K562 (cell line): ENCODE data around the gene APIP. TPM values are rescaled to one million over a fixed set of nuclear protein-coding genes. Genes with fewer than 3 reads are reported as not detected.

Experiments used
- ATF4 ChIP-seq: fragments of 450-650 bp; formaldehyde crosslinking; IDR thresholded peaks from 2 replicates; pipeline ENCODE4 v1.4.0; 2022; ENCODE audit warnings: mild to moderate bottlenecking, moderate library complexity
- CHCHD3 ChIP-seq: fragments of 250-450 bp; sonication (Bioruptor Pico); IDR thresholded peaks from 2 replicates; pipeline ENCODE4 v2.1.2; 2022; ENCODE audit warnings: mild to moderate bottlenecking
- HLTF ChIP-seq: fragments of 450-650 bp; IDR thresholded peaks from 2 replicates; pipeline ENCODE4 v1.6.1; 2016
- JUNB ChIP-seq: fragments of 450-650 bp; formaldehyde crosslinking; conservative IDR thresholded peaks from 2 replicates; pipeline ENCODE4 v1.4.0; 2020; ENCODE audit warnings: mild to moderate bottlenecking
- JUND ChIP-seq, 2 experiments: IDR thresholded peaks; 2 replicates in 1 of 2; 3 replicates in 1 of 2; pipeline ENCODE4 v1.6.1; 2011; ENCODE audit warnings: borderline replicate concordance in 2 of 2, low read depth in 2 of 2, low read length in 2 of 2, improper control_type of control experiment in 1 of 2, missing biosample characterization in 1 of 2, missing genetic modification characterization in 1 of 2, missing genetic modification reagents in 1 of 2
- MTA2 ChIP-seq: fragments of 450-650 bp; IDR thresholded peaks from 2 replicates; pipeline ENCODE4 v1.6.1; 2016; ENCODE audit warnings: low read depth
- NFYB ChIP-seq: IDR thresholded peaks from 2 replicates; pipeline ENCODE4 v1.6.1; 2011; ENCODE audit warnings: mild to moderate bottlenecking, moderate library complexity; ENCODE audit not compliant: insufficient read length; ENCODE audit errors: extremely low read depth
- REST ChIP-seq, 2 experiments: fragments of 450-650 bp; formaldehyde crosslinking in 1 of 2; IDR thresholded peaks; 2 replicates each; pipeline versions ENCODE4 v1.4.0 to v1.6.1; 2014 to 2020; ENCODE audit warnings: mild to moderate bottlenecking in 2 of 2, borderline replicate concordance in 1 of 2, low read depth in 1 of 2
- SIN3B ChIP-seq: fragments of 450-650 bp; IDR thresholded peaks from 2 replicates; pipeline ENCODE4 v1.6.1; 2017; ENCODE audit warnings: low read depth, mild to moderate bottlenecking, moderate library complexity
- YY1 ChIP-seq, 3 experiments: IDR thresholded peaks; 2 replicates each; pipeline ENCODE4 v1.6.1; 2011; ENCODE audit warnings: low read length in 2 of 3, mild to moderate bottlenecking in 2 of 3, moderate library complexity in 2 of 3, borderline replicate concordance in 1 of 3, control low read depth in 1 of 3, low read depth in 1 of 3; ENCODE audit not compliant: insufficient read depth in 3 of 3, insufficient replicate concordance in 2 of 3, control insufficient read depth in 1 of 3, insufficient read length in 1 of 3; ENCODE audit errors: extremely low read depth in 1 of 3
- ZHX1 ChIP-seq: fragments of 150-350 bp; conservative IDR thresholded peaks from 2 replicates; pipeline ENCODE4 v1.6.1; 2014; ENCODE audit warnings: low read length
- polyA plus RNA-seq, 8 experiments: library from polyadenylated mRNA; depleted of rRNA in 4 of 8; stranded (reverse) in 5 of 8; unstranded in 3 of 8; fragments of >200 nt; fragmentation: Nextera tagmentation in 2 of 8; fragmentation: Illumina TruSeq in 1 of 8; extraction: Ambion mirVana in 2 of 8; extraction: Trizol in 1 of 8; gene quantifications; 2 replicates each; pipeline versions ENCODE4 v1.2.1 to v1.2.3, GENCODE V29; 2011 to 2014; ENCODE audit warnings: inconsistent platforms in 1 of 8, missing spikeins in 1 of 8
- total RNA-seq, 7 experiments: library from RNA; depleted of rRNA in 6 of 7; stranded (reverse); fragments of >200 nt in 6 of 7; fragmentation: Illumina TruSeq in 2 of 7; extraction: Trizol in 2 of 7; gene quantifications; 2 replicates each; pipeline versions ENCODE4 v1.2.1 to v1.2.3, GENCODE V29; 2011 to 2021; ENCODE audit warnings: low replicate concordance in 1 of 7
- TF ChIP-seq, protein P1 (sequence below), 2 experiments: fragments of 450-650 bp in 1 of 2; sonication (generic) in 1 of 2; formaldehyde crosslinking in 1 of 2; IDR thresholded peaks in 1 of 2; conservative IDR thresholded peaks in 1 of 2; 2 replicates each; pipeline versions ENCODE4 v1.6.1 to v1.8.1; 2016 to 2023; ENCODE audit warnings: mild to moderate bottlenecking in 2 of 2, moderate library complexity in 2 of 2, inconsistent platforms in 1 of 2, missing genetic modification reagents in 1 of 2

Gene APIP
- total and polyA plus RNA-seq, 9 of the 15 experiments (the other 6 are each of a cell fraction or from before 2014, with no cell fraction given) = 63.7 to 110 (median 82.8) TPM

DNA sequence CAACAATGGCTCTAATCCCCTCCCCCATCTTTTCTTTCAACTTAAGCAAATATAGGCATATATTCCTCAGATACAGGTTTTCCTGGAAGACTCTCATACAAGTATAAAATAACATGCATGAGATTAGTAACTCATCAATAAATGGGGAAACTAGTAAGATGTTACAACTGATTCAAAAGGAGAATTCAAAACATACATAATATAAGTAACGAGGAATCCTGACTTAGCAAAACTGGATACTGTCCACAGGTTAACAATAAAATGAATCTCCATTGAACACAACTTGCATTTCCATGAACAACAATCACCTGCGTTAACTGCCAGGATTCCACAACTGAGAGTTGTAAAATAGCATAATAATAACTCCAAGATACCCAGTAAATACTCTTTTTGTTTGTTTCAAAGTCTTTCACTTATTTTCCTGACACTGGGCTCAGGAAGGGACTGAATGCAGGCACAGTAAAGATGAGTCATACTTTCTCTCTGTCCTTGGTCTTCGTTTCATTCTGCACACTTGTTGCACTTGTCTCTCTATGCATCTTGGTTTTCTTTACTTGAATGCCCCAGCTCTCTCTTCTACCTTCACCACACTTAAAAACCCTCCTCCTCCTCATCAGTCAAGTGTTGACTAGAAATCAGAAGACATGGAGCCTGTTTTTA lies 8.1 kb downstream of the APIP start (continued):
- TF ChIP-seq REST (IDR thresholded peaks at IDR 0.05; ENCODE audit: borderline replicate concordance) = peak; percentile 17; the same call in 1 of the 2 replicates
- no peak for TF ChIP-seq REST (CRISPR knock-in tag; IDR thresholded peaks at IDR 0.05; ENCODE audit: low read depth)
- TF ChIP-seq JUND (IDR thresholded peaks at IDR 0.05; ENCODE audit: borderline replicate concordance, low read depth, low read length) = peak; percentile 86
- peak; percentile 81 for TF ChIP-seq JUND (tag; IDR thresholded peaks at IDR 0.05; ENCODE audit: borderline replicate concordance, low read depth, low read length)
- 0 out of 2 replicates have a peak, but pooled peaks have one; percentile 42 for TF ChIP-seq JUNB (CRISPR knock-in tag)
- no peak for TF ChIP-seq ZHX1
- TF ChIP-seq HLTF = no peak
- TF ChIP-seq NFYB = no peak
- no peak for TF ChIP-seq MTA2
- TF ChIP-seq CHCHD3 (CRISPR knock-in tag) = no peak
- TF ChIP-seq, protein P1, sequence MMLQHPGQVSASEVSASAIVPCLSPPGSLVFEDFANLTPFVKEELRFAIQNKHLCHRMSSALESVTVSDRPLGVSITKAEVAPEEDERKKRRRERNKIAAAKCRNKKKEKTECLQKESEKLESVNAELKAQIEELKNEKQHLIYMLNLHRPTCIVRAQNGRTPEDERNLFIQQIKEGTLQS (IDR thresholded peaks at IDR 0.05) = peak; percentile 86
- TF ChIP-seq, protein P1 (CRISPR knock-in tag; conservative IDR thresholded peaks at IDR 0.05) = no peak
- TF ChIP-seq ATF4 (CRISPR knock-in tag) = no peak
- TF ChIP-seq SIN3B = no peak
- no peak for TF ChIP-seq YY1 (IDR thresholded peaks at IDR 0.05; ENCODE audit: borderline replicate concordance in 1 of 3, control insufficient read depth in 1 of 3, extremely low read depth in 1 of 3, insufficient read depth in 3 of 3, insufficient read length in 1 of 3, insufficient replicate concordance in 2 of 3, low read depth in 1 of 3, low read length in 2 of 3)
